GM12878 (cell line): ENCODE data around the gene AHR. TPM values are rescaled to one million over a fixed set of nuclear protein-coding genes. Genes with fewer than 3 reads are reported as not detected.

ENCODE experiments used
- ATAC-seq: fragments of 200-7000 bp; cut with Tn5 transposase; 3 replicates; pipeline ENCODE4 v1.9.1; 2020; ENCODE audit warnings: mild to moderate bottlenecking, moderate library complexity
- BruUV-seq: library from RNA; stranded (reverse); fragments of 400-500 nt; replicated peaks from 2 replicates; lab custom pipeline; 2021; lab: Mats Ljungman, UMichigan
- CTCF ChIA-PET: fragments of 300-600 bp; sonication (Branson Sonifier 250); formaldehyde crosslinking; extraction: SDS; loops from one replicate; lab custom pipeline; 2021; ENCODE audit warnings: inconsistent platforms; lab: Yijun Ruan, JAX
- POLR2A ChIA-PET: fragments of 350-600 bp; formaldehyde crosslinking; extraction: SDS; loops from one replicate; lab custom pipeline; 2021; ENCODE audit warnings: inconsistent platforms; lab: Charles Lee
- RAD21 ChIA-PET: fragments of 300-600 bp; sonication (Branson Sonifier 250); formaldehyde crosslinking; loops from one replicate; lab custom pipeline; 2023; ENCODE audit warnings: antibody characterized with exemption; ENCODE audit not compliant: unreplicated experiment; lab: Charles Lee
- SMC1A ChIA-PET: fragments of 300-600 bp; sonication (Branson Sonifier 250); formaldehyde crosslinking; loops from one replicate; lab custom pipeline; 2023; ENCODE audit not compliant: unreplicated experiment, uncharacterized antibody; lab: Charles Lee
- DNase-seq: peaks from one replicate; pipeline ENCODE4 v3.0.0-alpha.2; 2011; ENCODE audit warnings: low read depth, low spot score
- FAIRE-seq: peaks from 3 replicates; lab custom pipeline; 2011; peaks lifted over from hg19 to GRCh38; lab: Jason Lieb, UNC
- H2AFZ ChIP-seq: 2 replicates; pipeline ENCODE4 v1.6.0; 2011; ENCODE audit warnings: low read depth, low read length, control low read depth; ENCODE audit not compliant: control insufficient read depth
- H3K27ac ChIP-seq: 2 replicates; pipeline ENCODE4 v1.5.1; 2011; ENCODE audit warnings: control low read depth; ENCODE audit not compliant: control insufficient read depth, insufficient read depth
- H3K27me3 ChIP-seq, 2 experiments: replicated peaks in 1 of 2; 2 replicates each; pipeline versions ENCODE4 v1.6.0 to v1.6.1; 2011; ENCODE audit warnings: low read length in 1 of 2; ENCODE audit not compliant: control insufficient read depth in 2 of 2, insufficient read depth in 2 of 2
- H3K36me3 ChIP-seq, 2 experiments: 2 replicates each; pipeline ENCODE4 v1.5.1; 2011; ENCODE audit warnings: low read length in 1 of 2; ENCODE audit not compliant: control insufficient read depth in 2 of 2, insufficient read depth in 2 of 2
- H3K4me1 ChIP-seq: 2 replicates; pipeline ENCODE4 v1.6.1; 2011; ENCODE audit warnings: mild to moderate bottlenecking, low read length, moderate library complexity, mixed read lengths; ENCODE audit not compliant: control insufficient read depth, insufficient read depth
- H3K4me2 ChIP-seq: 2 replicates; pipeline ENCODE4 v1.6.0; 2011; ENCODE audit warnings: control low read depth; ENCODE audit not compliant: control insufficient read depth, insufficient read depth
- H3K4me3 ChIP-seq: fragments of 200-600 bp; sonication (generic); 2 replicates; pipeline ENCODE4 v1.5.1; 2016
- H3K79me2 ChIP-seq: 2 replicates; pipeline ENCODE4 v1.6.0; 2011; ENCODE audit warnings: low read length; ENCODE audit not compliant: control insufficient read depth, insufficient read depth
- H3K9ac ChIP-seq: 2 replicates; pipeline ENCODE4 v1.8.0; 2011; ENCODE audit warnings: low read length, control low read depth, mixed read lengths; ENCODE audit not compliant: control insufficient read depth, insufficient read depth
- H3K9me3 ChIP-seq: replicated peaks from 3 replicates; pipeline ENCODE4 v1.5.1; 2011; ENCODE audit warnings: mild to moderate bottlenecking, low read length; ENCODE audit not compliant: control insufficient read depth, insufficient read depth
- H4K20me1 ChIP-seq: 2 replicates; pipeline ENCODE4 v1.6.0; 2011; ENCODE audit not compliant: control insufficient read depth, insufficient read depth
- CBX5 ChIP-seq: sonication (generic); IDR thresholded peaks from 2 replicates; pipeline ENCODE4 v1.6.1; 2016; ENCODE audit warnings: low read depth, moderate library complexity, mild to moderate bottlenecking, inconsistent platforms
- NFIC ChIP-seq: IDR thresholded peaks from 2 replicates; pipeline ENCODE4 v1.6.1; 2012; ENCODE audit warnings: low read depth, mild to moderate bottlenecking, inconsistent platforms, low read length, moderate library complexity
- NFYB ChIP-seq: IDR thresholded peaks from 2 replicates; pipeline ENCODE4 v1.6.1; 2011; ENCODE audit warnings: low read depth, mild to moderate bottlenecking, low read length, improper control_type of control experiment, moderate library complexity; ENCODE audit not compliant: insufficient read depth
- NR2C2 ChIP-seq: IDR thresholded peaks from 2 replicates; pipeline ENCODE4 v1.6.1; 2011; ENCODE audit warnings: borderline replicate concordance, low read depth; ENCODE audit not compliant: control insufficient read depth, insufficient read length
- PAX8 ChIP-seq: fragments of 450-650 bp; IDR thresholded peaks from 2 replicates; pipeline ENCODE4 v1.6.1; 2017; ENCODE audit warnings: mild to moderate bottlenecking, moderate library complexity
- POLR2AphosphoS2 ChIP-seq: IDR thresholded peaks from 2 replicates; pipeline ENCODE4 v1.6.1; 2011; ENCODE audit warnings: low read depth, mild to moderate bottlenecking, low read length, improper control_type of control experiment, moderate library complexity
- SREBF2 ChIP-seq: IDR thresholded peaks from 2 replicates; pipeline ENCODE4 v1.6.1; 2012; ENCODE audit warnings: mild to moderate bottlenecking, low read length
- YY1 ChIP-seq: IDR thresholded peaks from 2 replicates; pipeline ENCODE4 v1.6.1; 2011; ENCODE audit warnings: low read depth, mild to moderate bottlenecking, low read length
- ZNF687 ChIP-seq: fragments of 450-650 bp; IDR thresholded peaks from 2 replicates; pipeline ENCODE4 v1.6.1; 2017; ENCODE audit warnings: mild to moderate bottlenecking, moderate library complexity
- WGBS: methylation state at CpG from one replicate; pipeline ENCODE4 v1.1.6; 2016; ENCODE audit warnings: low lambda C conversion rate; ENCODE audit not compliant: insufficient replicate concordance, insufficient coverage; ENCODE audit errors: missing lambda C conversion rate; 5-methylcytosine and 5-hydroxymethylcytosine counted together
- in situ Hi-C: fragments of 300-500 bp; cut with MboI; formaldehyde crosslinking; loops from 9 replicates; pipeline ENCODE4 v1.14.3; 2018; ENCODE audit warnings: mixed read lengths
- intact Hi-C: fragments of 100-400 bp; cut with micrococcal nuclease; formaldehyde crosslinking; loops from one replicate; pipeline ENCODE4 v1.14.2; 2022; ENCODE audit not compliant: unreplicated experiment
- polyA plus RNA-seq, 11 experiments: library from polyadenylated mRNA; depleted of rRNA in 4 of 11; unstranded in 6 of 11; stranded (reverse) in 5 of 11; fragments of >200 nt; fragmentation: Nextera tagmentation in 4 of 11; fragmentation: Illumina TruSeq in 1 of 11; extraction: Ambion mirVana in 4 of 11; extraction: Trizol in 1 of 11; gene quantifications; 1 replicate in 1 of 11; 2 replicates in 10 of 11; pipeline versions ENCODE4 v1.2.1 to v1.2.3, GENCODE V29; 2011 to 2016; ENCODE audit warnings: inconsistent platforms in 2 of 11, missing spikeins in 2 of 11, low read depth in 1 of 11
- total RNA-seq, 4 experiments: library from RNA; depleted of rRNA in 3 of 4; stranded (reverse); fragments of >200 nt in 3 of 4; fragmentation: Illumina TruSeq in 1 of 4; extraction: Trizol in 1 of 4; gene quantifications; 2 replicates each; pipeline versions ENCODE4 v1.2.1 to v1.2.3, GENCODE V29; 2013 to 2021
- TF ChIP-seq, protein P1 (sequence below): fragments of 450-650 bp; IDR thresholded peaks from 2 replicates; pipeline ENCODE4 v1.6.1; 2016; ENCODE audit warnings: mild to moderate bottlenecking
- TF ChIP-seq, protein P2 (sequence below): fragments of 450-650 bp; IDR thresholded peaks from 2 replicates; pipeline ENCODE4 v1.6.1; 2017; ENCODE audit warnings: low read depth, mild to moderate bottlenecking, moderate library complexity
- TF ChIP-seq, protein P3 (sequence below): fragments of 450-650 bp; IDR thresholded peaks from 2 replicates; pipeline ENCODE4 v1.6.1; 2017; ENCODE audit warnings: mild to moderate bottlenecking

Gene AHR
- total and polyA plus RNA-seq, 10 of the 15 experiments (the other 5 are each of a cell fraction or from before 2014, with no cell fraction given) = 1.7 to 16.9 (median 4.5) TPM

DNA sequence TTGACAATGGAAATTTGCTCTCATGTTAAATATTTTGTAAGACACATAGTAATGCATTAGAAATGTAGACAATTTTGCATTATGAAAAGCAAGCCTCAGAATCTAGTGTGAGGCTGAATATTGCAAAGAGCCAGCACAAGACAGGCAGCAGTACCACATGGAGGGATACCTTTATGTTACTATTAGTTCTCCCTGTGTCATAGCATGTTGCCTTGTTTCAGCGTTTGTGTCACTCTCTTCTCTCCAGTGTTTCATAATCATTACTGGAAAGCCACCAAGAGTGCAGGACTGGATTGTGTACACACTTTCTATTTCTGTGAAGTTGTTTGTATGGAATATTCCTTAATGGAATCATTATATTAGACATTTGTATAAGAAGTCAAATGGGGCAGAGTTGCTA lies 8.5 kb downstream of the AHR start:
- H3K4me2 ChIP-seq = peak overlapping the region; percentile 23; the same call in 1 of the 2 replicates
- DNase-seq = no peak
- no peak for FAIRE-seq
- H3K27ac ChIP-seq = no peak overlapping the region
- H2AFZ ChIP-seq = no peak overlapping the region
- POLR2A ChIA-PET = interaction anchor here (0.8 kb wide), 1 partner anchor 9 kb away, joined by 3 read pairs; the partner anchor contains the start of gene AHR
- no peak overlapping the region for H3K4me3 ChIP-seq
- intact Hi-C loops = loop anchor here (1.0 kb wide), 1 partner anchor 333 kb away; no protein-coding TSS in a partner anchor
- WGBS = 0% methylated on average over 1 of the region's 1 CpG
- CTCF ChIA-PET = interaction anchor here (0.8 to 5.3 kb wide), 6 partner anchors 9 to 329 kb away, joined by 3 to 53 read pairs (median 4); partner anchors contain the start of gene AHR
- peaks cover 3% of the 10 kb centered on the region for H3K4me1 ChIP-seq
- no peaks in the 10 kb centered on the region for H3K27me3 ChIP-seq
- BruUV-seq = no TSS peak
- SMC1A ChIA-PET = interaction anchor here (1.0 to 5.0 kb wide), 19 partner anchors 9 to 463 kb away, joined by 3 to 34 read pairs (median 5); partner anchors contain the start of gene AHR
- ATAC-seq = peak; percentile 5; the same call in 1 of the 3 replicates
- peaks cover 45% of the 10 kb centered on the region for H3K79me2 ChIP-seq
- TF ChIP-seq NFYB (no peak), ZNF687 (no peak), SREBF2 (no peak), YY1 (no peak), PAX8 (no peak), NFIC (no peak), CBX5 (no peak), POLR2AphosphoS2 (no peak), NR2C2 (no peak)
- TF ChIP-seq, protein P1, sequence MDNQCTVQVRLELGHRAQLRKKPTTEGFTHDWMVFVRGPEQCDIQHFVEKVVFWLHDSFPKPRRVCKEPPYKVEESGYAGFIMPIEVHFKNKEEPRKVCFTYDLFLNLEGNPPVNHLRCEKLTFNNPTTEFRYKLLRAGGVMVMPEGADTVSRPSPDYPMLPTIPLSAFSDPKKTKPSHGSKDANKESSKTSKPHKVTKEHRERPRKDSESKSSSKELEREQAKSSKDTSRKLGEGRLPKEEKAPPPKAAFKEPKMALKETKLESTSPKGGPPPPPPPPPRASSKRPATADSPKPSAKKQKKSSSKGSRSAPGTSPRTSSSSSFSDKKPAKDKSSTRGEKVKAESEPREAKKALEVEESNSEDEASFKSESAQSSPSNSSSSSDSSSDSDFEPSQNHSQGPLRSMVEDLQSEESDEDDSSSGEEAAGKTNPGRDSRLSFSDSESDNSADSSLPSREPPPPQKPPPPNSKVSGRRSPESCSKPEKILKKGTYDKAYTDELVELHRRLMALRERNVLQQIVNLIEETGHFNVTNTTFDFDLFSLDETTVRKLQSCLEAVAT = no peak
- TF ChIP-seq, protein P2, sequence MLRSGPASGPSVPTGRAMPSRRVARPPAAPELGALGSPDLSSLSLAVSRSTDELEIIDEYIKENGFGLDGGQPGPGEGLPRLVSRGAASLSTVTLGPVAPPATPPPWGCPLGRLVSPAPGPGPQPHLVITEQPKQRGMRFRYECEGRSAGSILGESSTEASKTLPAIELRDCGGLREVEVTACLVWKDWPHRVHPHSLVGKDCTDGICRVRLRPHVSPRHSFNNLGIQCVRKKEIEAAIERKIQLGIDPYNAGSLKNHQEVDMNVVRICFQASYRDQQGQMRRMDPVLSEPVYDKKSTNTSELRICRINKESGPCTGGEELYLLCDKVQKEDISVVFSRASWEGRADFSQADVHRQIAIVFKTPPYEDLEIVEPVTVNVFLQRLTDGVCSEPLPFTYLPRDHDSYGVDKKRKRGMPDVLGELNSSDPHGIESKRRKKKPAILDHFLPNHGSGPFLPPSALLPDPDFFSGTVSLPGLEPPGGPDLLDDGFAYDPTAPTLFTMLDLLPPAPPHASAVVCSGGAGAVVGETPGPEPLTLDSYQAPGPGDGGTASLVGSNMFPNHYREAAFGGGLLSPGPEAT = no peak
- TF ChIP-seq, protein P3, sequence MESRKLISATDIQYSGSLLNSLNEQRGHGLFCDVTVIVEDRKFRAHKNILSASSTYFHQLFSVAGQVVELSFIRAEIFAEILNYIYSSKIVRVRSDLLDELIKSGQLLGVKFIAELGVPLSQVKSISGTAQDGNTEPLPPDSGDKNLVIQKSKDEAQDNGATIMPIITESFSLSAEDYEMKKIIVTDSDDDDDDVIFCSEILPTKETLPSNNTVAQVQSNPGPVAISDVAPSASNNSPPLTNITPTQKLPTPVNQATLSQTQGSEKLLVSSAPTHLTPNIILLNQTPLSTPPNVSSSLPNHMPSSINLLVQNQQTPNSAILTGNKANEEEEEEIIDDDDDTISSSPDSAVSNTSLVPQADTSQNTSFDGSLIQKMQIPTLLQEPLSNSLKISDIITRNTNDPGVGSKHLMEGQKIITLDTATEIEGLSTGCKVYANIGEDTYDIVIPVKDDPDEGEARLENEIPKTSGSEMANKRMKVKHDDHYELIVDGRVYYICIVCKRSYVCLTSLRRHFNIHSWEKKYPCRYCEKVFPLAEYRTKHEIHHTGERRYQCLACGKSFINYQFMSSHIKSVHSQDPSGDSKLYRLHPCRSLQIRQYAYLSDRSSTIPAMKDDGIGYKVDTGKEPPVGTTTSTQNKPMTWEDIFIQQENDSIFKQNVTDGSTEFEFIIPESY = no peak
- H3K9me3 ChIP-seq = no peaks in the 10 kb centered on the region
- in situ Hi-C loops = no loop called here
- no peaks in the 10 kb centered on the region; a peak in 1 of 4 replicates for H3K36me3 ChIP-seq
- RAD21 ChIA-PET = interaction anchor here (0.7 to 1.7 kb wide), 12 partner anchors 10 to 298 kb away, joined by 3 to 7 read pairs (median 4); no protein-coding TSS in a partner anchor
- H3K9ac ChIP-seq = no peak overlapping the region
- no peaks in the 10 kb centered on the region for H4K20me1 ChIP-seq
